ENCODE data around the gene PRKCA. TPM values are rescaled to one million over a fixed set of nuclear protein-coding genes. Genes with fewer than 3 reads are reported as not detected.
A peak's percentile ranks its signal among the peaks of the same experiment; 100 is the strongest.

The PRKCA gene
- total and polyA plus RNA-seq, 9 of the 15 experiments (the other 6 are each of a cell fraction or from before 2014, with no cell fraction given), result 3.2 to 33.0 (median 17.8) TPM

DNA sequence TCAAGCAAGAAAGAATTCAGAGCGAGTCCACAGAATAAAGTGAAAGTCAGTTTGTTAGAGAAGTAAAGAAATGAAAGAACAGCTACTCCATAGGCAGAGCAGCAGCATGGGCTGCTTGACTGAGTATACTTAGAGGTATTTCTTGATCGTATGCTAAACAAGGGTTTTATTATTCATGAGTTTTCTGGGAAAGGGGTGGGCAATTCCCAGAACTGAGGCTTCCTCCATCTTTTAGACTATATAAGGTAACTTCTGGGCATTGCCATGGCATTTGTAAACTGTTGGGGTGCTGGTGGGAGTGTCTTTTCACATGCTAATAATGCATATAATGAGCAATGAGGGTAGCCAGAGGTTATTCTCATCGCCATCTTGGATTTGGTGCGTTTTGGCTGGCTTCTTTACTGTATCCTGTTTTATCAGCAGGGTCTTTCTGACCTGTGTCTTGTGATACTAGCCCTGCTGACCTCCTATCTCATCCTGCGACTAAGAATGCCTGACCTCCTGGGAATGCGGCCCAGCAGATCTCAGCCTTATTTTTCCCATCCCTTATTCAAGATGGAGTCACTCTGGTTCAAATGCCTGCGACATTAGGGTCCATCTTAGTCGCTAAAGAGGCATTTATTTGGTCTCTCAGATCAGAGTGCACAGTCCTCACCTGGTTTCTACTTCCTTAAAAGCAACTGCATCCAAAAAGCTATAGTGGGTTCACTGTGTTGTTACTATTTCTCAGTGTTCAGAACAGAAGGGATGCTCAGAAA lies 432.0 kb downstream of the PRKCA start (continued):
- TF ChIP-seq, protein P1, sequence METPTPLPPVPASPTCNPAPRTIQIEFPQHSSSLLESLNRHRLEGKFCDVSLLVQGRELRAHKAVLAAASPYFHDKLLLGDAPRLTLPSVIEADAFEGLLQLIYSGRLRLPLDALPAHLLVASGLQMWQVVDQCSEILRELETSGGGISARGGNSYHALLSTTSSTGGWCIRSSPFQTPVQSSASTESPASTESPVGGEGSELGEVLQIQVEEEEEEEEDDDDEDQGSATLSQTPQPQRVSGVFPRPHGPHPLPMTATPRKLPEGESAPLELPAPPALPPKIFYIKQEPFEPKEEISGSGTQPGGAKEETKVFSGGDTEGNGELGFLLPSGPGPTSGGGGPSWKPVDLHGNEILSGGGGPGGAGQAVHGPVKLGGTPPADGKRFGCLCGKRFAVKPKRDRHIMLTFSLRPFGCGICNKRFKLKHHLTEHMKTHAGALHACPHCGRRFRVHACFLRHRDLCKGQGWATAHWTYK (CRISPR knock-in tag; IDR thresholded peaks at IDR 0.05), result 0 out of 2 replicates have a peak, but pooled peaks have one; percentile 51
- TF ChIP-seq CCNT2 (IDR thresholded peaks at IDR 0.05; ENCODE audit: borderline replicate concordance, extremely low read depth, insufficient read length, low read depth, low read length), result no peak
- no peak for TF ChIP-seq DACH1 (IDR thresholded peaks at IDR 0.05; ENCODE audit: partially characterized antibody)
- peak; percentile 61 for TF ChIP-seq CXXC5 (CRISPR knock-in tag; IDR thresholded peaks at IDR 0.05)
- TF ChIP-seq FOXP4 (CRISPR knock-in tag; IDR thresholded peaks at IDR 0.05; ENCODE audit: borderline replicate concordance), result no peak
- no peak for TF ChIP-seq THAP7 (CRISPR knock-in tag; IDR thresholded peaks at IDR 0.05)
- TF ChIP-seq ZNF830 (CRISPR knock-in tag; IDR thresholded peaks at IDR 0.05), result no peak
- TF ChIP-seq ZNF253 (CRISPR knock-in tag; conservative IDR thresholded peaks at IDR 0.05), result no peak
- TF ChIP-seq ZBED1 (IDR thresholded peaks at IDR 0.05), result no peak
- TF ChIP-seq, protein P2, sequence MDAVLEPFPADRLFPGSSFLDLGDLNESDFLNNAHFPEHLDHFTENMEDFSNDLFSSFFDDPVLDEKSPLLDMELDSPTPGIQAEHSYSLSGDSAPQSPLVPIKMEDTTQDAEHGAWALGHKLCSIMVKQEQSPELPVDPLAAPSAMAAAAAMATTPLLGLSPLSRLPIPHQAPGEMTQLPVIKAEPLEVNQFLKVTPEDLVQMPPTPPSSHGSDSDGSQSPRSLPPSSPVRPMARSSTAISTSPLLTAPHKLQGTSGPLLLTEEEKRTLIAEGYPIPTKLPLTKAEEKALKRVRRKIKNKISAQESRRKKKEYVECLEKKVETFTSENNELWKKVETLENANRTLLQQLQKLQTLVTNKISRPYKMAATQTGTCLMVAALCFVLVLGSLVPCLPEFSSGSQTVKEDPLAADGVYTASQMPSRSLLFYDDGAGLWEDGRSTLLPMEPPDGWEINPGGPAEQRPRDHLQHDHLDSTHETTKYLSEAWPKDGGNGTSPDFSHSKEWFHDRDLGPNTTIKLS (IDR thresholded peaks at IDR 0.05; ENCODE audit: borderline replicate concordance, low read depth), result no peak
- TF ChIP-seq, protein P3, sequence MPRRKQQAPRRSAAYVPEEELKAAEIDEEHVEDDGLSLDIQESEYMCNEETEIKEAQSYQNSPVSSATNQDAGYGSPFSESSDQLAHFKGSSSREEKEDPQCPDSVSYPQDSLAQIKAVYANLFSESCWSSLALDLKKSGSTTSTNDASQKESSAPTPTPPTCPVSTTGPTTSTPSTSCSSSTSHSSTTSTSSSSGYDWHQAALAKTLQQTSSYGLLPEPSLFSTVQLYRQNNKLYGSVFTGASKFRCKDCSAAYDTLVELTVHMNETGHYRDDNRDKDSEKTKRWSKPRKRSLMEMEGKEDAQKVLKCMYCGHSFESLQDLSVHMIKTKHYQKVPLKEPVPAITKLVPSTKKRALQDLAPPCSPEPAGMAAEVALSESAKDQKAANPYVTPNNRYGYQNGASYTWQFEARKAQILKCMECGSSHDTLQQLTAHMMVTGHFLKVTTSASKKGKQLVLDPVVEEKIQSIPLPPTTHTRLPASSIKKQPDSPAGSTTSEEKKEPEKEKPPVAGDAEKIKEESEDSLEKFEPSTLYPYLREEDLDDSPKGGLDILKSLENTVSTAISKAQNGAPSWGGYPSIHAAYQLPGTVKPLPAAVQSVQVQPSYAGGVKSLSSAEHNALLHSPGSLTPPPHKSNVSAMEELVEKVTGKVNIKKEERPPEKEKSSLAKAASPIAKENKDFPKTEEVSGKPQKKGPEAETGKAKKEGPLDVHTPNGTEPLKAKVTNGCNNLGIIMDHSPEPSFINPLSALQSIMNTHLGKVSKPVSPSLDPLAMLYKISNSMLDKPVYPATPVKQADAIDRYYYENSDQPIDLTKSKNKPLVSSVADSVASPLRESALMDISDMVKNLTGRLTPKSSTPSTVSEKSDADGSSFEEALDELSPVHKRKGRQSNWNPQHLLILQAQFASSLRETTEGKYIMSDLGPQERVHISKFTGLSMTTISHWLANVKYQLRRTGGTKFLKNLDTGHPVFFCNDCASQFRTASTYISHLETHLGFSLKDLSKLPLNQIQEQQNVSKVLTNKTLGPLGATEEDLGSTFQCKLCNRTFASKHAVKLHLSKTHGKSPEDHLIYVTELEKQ (CRISPR knock-in tag; IDR thresholded peaks at IDR 0.05), result peak; percentile 72; the same call in 1 of the 2 replicates
- no peak for TF ChIP-seq NUFIP1 (IDR thresholded peaks at IDR 0.05; ENCODE audit: partially characterized antibody)
- TF ChIP-seq U2AF2 (optimal IDR thresholded peaks at IDR 0.05; ENCODE audit: low read depth, low read length), result no peak
- TF ChIP-seq DDX20 (tag; IDR thresholded peaks at IDR 0.05; ENCODE audit: low read depth), result peak; percentile 84
- TF ChIP-seq, protein P4, sequence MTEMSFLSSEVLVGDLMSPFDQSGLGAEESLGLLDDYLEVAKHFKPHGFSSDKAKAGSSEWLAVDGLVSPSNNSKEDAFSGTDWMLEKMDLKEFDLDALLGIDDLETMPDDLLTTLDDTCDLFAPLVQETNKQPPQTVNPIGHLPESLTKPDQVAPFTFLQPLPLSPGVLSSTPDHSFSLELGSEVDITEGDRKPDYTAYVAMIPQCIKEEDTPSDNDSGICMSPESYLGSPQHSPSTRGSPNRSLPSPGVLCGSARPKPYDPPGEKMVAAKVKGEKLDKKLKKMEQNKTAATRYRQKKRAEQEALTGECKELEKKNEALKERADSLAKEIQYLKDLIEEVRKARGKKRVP (CRISPR knock-in tag; IDR thresholded peaks at IDR 0.05), result no peak
- TF ChIP-seq TAL1 (IDR thresholded peaks at IDR 0.05), result no peak
- no peak for TF ChIP-seq GTF2F1 (IDR thresholded peaks at IDR 0.05; ENCODE audit: low read depth, low read length)
- TF ChIP-seq ZNF785 (CRISPR knock-in tag; IDR thresholded peaks at IDR 0.05), result no peak

Data from K562 (cell line).